Stimulated activated CD4-positive, alpha-beta T cell treated with anti-CD3 and anti-CD28 coated beads, TNF-alpha, amount 100 ng/mL, for 1 hour (primary cell): ENCODE data around the gene KLHL30.
A peak's percentile ranks its signal among the peaks of the same experiment; 100 is the strongest.

Experiments
- DNase-seq, 3 donors: peaks; one replicate each; pipeline ENCODE4 v3.0.0-alpha.2; 2020; ENCODE audit warnings: low read depth in 3 of 3, low spot score in 1 of 3

The KLHL30 gene

DNA sequence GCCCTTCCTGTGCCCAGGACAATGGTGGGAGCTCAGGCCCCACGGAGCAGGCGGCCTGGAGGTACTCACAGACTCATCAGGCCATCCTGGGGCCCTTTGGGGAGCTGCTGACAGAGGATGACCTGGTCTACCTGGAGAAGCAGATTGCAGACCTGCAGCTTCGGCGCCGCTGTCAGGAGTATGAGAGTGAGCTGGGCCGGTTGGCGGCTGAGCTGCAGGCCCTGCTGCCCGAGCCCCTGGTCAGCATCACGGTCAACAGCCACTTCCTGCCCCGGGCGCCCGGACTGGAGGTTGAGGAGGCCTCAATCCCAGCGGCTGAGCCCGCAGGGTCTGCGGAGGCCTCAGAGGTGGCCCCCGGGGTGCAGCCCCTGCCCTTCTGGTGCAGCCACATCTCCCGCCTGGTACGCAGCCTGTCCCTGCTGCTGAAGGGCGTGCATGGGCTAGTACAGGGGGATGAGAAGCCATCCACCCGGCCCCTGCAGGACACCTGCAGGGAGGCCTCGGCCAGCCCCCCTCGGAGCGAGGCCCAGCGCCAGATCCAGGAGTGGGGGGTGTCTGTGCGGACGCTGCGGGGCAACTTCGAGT lies 8.3 kb upstream of the KLHL30 start:
- no peak for DNase-seq

GRCh38 chr2:238130696-238131628 lies 7.5 kb upstream of the KLHL30 start:
- DNase-seq = no peak

DNA sequence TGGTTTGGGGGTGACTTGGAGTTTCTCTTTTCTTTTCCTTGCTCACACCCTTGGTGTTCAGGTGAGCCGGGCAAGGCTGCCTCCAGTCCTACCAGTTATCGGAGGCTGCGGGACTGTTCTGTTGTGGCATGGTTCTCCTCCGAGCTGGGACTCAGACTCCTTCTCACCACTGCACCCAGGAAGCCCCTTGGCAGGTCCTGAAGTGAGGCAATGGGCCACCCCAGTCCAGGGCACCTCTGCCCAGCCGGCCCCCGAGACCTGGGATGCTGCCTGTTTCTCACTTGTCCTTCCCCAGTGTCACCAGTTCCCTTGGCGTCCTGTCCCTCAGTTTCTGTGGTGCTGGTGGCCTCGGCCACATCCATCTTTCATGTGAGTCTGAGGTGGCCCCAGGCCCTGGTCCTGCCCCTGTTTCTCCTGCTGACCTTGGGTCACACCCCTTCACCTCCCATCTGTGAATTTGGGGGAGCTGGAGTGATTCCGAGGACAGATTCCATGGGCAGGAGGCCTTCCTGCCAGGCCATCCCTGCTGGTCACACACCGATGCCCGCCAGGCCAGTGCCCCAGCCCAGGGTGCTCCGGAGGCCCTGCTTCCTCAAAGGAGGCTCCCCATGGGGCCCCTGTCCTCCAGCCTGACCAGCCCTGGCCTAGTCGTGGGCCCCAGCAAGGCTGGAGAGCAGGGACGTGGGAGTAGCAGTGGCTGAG lies 6.6 kb upstream of the KLHL30 start:
- no peak for DNase-seq

DNA sequence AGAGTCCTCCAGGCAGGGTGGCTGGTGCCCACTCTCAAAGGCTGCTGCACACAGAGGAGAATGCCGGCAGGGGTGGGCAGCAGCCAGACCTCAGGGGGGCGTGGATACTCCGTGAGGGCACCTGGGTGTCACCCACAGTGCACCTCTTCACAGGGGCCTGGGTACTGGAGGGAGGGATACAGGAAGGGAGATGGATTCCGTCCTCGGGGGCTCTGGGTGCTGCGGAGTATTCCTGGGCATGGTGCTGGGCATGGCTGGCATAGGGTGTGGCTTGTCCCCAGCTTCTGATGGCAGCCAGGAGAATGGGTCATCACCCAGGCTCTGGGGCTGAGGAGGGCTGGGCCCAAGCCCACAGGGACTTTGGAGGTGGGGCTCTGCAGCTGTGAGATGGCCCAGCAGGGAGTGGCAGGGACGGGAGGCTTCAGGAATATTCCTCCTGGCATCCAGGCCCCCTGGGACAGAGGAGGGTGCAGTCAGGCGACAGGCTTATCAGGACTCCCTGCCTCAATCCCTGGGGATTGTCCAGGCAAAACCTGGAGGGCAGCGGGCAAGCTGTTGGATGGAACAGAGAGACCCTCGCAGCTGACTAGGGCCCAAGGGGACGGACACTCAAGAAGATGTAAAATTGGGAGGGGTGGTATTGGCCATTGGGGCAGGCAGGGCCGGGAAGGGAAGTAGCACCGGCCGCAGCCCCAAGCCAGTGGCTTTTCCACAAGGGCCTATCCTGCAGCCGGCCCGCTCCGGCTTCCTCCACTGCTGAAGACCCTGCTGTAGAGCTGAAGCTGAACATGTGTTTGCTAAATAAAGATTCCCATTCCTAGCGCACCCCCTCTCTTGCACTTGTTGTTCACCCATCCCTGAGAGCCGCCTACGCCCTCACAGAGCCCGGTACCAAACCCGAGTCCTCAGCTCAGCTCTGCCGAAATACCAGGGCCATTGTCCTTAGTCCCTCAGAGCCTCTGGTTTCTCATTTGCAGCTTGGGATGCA lies 5.7 kb upstream of the KLHL30 start:
- no peak for DNase-seq

DNA sequence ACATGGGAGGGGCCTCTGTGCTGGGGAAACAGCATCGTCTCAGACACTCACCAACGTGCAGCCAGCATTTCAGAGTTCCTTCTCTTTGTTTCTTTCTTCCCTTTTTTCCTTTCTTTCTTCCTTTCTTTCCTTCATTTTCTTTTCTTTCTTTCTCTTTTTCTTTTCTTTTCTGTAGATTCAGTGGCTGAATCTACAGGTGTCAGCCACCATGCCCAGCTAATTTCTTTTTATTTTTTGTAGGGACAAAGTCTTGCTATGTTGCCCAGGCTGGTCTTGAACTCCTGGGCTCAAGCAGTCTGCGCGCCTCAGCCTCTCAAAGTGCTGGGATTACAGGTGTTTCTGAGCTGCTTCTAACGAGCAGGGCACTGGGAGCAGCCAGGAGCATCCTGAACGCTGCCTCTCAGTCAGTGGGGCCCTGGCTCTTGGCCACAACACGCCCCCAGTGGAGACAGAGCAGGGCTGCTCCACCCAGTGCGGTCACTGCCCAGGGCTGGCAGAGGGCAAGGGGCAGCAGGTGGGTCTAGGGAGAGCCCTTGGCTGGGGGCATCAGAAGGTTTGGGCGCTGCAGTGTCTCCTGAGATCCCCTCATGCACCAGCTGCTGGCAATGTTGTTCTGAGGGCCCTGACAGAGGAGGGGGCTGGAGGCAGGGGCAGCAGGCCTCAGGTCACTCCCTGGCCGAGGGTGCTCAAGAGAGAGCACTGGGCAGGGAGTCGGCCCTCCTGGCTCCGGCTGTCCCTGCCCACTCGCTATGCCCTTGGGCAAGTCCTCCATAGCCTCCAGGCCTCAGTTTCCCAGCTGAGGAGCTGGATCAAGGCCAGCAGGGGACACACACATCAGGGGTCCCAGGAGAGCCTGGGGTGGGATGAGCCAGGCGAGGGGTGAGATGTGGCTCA lies 4.7 kb upstream of the KLHL30 start:
- no peak for DNase-seq

- DNase-seq = no peak
Observed at GRCh38 chr2:238134393-238134785, 4.1 kb upstream of the KLHL30 start.

- DNase-seq = no peak
Observed at GRCh38 chr2:238135601-238136150, 2.8 kb upstream of the KLHL30 start.

GRCh38 chr2:238136820-238137537 lies 1.5 kb upstream of the KLHL30 start:
- DNase-seq = no peak

DNA sequence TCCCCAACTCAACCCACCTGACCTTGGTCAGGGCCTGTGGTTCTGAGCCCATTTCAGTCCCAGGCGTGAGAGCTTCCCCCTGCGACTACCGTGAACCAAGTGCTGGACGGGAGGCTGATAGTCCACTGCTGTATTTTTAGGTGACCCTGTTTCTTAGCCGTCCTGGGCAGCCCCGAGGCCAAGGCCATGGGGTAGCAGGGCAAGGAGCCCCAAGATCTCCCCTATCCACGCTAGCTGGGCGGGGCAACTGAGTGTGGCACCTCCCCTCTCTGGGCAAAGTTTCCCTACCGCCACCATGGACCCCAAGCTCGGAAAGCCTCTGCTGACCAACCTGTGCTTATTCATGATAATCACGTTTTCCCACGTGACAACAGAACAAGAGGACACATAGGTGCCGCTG lies 583 bp upstream of the KLHL30 start:
- no peak for DNase-seq

GRCh38 chr2:238139196-238140039 lies 950 bp downstream of the KLHL30 start:
- DNase-seq = peak in 1 of 3 donors; percentile 14

DNA sequence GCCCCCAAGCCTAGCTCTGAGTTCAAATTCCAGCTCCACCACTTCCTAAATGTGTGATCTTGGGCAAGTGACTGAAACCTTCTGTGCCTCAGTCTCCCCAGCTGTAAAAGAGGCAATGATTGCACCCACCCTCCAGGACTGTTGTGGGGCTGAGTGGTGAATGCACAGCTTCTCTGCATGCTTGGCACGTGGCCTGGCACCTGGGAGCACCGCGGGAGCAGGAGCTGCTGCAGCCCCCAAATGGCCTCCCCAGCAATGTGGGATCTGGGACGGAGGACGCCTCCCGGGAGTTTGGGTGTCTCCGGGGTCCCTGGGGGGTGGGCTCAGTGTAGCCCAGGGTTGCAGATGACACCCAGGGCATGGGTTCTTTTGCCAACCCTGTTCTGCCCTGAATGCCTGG lies 1.6 kb downstream of the KLHL30 start:
- DNase-seq = no peak

DNA sequence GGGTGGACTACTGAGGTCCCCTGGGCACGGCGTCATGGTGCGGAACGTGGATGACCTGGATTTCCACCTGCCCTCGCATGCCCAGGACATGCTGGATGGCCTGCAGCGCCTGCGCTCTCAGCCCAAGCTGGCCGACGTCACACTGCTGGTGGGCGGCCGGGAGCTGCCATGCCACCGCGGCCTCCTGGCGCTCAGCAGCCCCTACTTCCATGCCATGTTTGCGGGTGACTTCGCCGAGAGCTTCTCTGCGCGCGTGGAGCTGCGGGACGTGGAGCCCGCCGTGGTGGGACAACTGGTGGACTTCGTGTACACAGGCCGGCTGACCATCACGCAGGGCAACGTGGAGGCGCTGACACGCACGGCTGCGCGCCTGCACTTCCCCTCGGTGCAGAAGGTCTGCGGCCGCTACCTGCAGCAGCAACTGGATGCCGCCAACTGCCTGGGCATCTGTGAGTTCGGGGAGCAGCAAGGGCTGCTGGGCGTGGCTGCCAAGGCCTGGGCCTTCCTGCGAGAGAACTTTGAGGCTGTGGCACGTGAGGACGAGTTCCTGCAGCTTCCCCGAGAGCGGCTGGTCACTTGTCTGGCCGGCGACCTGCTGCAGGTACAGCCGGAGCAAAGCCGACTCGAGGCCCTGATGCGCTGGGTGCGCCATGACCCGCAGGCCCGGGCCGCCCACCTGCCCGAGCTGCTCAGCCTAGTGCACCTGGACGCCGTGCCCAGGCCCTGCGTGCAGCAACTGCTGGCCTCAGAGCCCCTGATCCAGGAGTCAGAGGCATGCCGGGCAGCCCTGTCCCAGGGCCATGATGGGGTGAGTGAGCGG lies 2.5 kb downstream of the KLHL30 start:
- DNase-seq = no peak

DNA sequence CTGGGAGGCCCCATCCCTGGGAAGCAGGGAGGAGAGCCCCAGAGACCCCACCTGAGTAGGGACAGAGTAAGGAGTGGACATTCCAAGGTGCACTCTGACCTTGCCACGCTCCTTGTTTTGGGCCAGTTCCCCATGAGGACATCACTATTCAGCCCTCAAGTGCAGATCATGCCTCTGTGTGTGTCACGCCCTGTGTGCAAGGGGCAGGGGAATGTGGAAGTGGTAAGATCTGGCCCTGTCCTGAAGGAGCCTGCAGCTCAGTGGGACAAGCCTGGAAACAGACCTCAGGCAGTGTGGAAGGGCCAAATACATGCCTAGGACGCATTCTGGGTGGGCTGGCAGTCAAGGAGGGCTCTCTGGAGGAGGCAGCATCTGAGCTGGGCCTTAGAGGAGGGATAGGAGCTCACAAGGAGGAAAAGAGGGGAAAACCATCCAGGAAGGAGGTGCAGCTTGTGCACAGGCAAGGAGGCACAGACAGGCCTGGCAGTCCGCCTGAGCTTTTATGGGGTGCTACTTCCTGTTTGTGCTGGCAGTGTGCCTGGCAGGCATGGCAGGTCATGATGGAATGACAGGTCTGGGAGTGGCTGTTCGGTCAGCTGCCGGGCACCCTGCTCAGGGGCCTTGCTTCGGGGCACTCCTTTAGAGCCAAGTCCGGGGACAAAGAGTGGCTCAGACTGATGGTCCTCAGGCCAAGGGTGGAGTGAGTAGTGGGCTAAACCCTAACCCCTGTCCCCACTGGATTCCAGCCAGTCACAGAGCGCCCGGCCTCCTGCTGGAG lies 3.3 kb downstream of the KLHL30 start:
- no peak for DNase-seq

- DNase-seq = no peak
Observed at GRCh38 chr2:238142382-238143205, 4.1 kb downstream of the KLHL30 start.

GRCh38 chr2:238143239-238143951 lies 4.9 kb downstream of the KLHL30 start:
- DNase-seq = no peak
